UCSD-AML1 (cell line): Measurements from ENCODE around the gene RGSL1.

Source experiments
- DNase-seq: peaks from one replicate; lab custom pipeline; 2025; ENCODE audit not compliant: unreplicated experiment; lab: John Stamatoyannopoulos, UW

Gene RGSL1

DNA sequence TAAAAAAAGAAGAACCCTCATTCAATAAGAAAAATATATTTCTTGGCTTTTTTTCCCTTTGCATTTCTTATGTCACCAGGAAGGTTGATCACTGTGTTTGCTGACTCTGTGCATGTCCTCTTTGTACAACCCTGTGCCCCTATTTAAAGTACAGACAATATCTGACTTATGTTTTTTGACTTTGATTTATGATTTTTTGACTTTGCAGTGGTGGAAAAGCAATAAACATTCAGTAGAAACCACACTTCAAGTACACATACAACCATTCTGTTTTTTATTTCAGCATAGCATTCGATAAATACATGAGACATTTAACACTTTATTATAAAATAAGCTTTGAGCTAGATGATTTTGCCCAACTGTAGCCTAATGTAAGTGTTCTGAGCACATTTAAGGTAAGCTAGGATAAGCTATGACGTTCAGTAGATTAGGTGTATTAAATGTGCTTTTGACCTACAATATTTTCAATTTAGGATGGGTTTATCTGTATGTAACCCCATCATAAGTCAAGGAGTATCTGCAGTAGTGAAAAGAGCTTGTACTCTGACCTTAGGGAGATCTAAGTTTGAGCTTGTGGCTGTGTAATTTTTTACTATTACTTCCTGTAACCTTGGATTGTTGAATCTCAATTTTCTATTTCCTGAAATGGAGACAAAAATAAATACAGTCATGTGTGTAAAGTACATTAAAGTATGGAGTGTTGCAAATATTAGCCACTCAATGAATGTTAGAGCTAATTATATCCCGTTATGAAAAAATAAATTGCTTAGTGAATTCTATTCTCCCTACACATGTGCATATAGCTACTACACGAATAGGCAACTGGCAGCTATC lies 137.9 kb downstream of the RGSL1 start:
- no peak for DNase-seq

- peak; percentile 67 for DNase-seq
Observed at GRCh38 chr1:182588500-182589396, 138.8 kb downstream of the RGSL1 start, which contains the start of gene RNASEL. RNASEL (minus strand) TSS chr1:182589256; CDS start chr1:182586806, 2,450 bp downstream.

DNA sequence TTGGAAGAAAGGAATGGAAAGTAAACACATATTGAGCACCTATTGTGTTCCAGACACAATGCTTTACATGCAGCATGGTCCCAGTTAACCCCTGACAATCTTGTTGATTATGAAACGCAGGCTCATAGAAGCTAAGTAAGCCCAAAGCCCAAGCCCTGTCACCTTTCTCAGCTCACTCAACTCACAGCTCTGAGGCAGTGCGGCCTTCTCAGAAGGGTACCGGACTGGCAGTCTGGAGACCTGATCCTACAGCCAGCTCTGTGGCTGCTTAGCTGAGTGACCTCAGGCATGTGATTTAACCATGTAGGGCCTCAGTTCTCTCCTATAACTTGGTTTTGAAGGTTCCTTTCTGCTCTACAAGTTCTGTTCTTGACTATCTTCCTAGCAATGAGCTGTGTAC lies 139.6 kb downstream of the RGSL1 start:
- DNase-seq, result no peak

GRCh38 chr1:182589931-182590330 lies 140.0 kb downstream of the RGSL1 start:
- no peak for DNase-seq

- DNase-seq, result peak; percentile 59
Observed at GRCh38 chr1:182595641-182596240, 145.8 kb downstream of the RGSL1 start.

DNA sequence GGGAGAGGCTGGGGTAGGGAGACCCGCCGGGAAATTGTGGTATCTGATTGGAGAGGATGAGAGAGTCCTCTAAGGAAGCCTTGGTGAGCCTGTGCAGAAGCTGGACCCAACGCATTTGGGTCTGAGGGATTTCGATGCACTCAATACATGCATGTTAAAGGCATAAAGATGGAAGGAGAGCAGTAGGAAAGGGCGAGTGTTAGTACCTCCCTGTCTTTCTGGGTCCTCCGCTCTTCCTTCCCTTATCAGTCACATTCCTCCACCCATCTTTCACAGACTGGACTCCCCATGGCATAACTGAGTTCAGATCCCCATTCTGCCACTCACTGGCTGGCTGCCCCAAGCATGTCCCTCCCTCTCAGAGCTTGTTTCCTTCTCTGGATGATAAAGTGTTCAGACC lies 147.0 kb downstream of the RGSL1 start:
- no peak for DNase-seq

DNA sequence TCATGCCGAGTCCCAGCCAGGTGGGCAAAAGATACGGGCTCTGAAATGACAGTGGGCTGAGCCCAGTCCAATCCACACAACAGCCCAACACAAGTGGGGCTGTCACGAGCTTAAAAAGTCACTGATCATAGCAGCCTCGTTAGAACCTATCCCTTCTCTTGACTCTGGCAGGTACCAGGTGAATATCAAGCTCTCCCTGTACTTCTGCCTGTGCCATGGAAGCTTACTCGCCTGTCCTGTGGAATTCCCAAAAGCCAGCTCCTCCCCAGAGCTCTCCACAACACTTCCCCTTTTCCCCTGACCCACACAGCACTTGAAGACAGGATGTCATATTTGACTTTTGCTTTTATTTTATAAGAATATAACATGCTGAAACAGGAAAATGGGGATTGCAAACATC lies 148.3 kb downstream of the RGSL1 start:
- DNase-seq, result no peak

GRCh38 chr1:182599339-182599738 lies 149.4 kb downstream of the RGSL1 start:
- DNase-seq, result peak; percentile 41

- DNase-seq, result no peak
Observed at GRCh38 chr1:182600036-182600713, 150.2 kb downstream of the RGSL1 start.

DNA sequence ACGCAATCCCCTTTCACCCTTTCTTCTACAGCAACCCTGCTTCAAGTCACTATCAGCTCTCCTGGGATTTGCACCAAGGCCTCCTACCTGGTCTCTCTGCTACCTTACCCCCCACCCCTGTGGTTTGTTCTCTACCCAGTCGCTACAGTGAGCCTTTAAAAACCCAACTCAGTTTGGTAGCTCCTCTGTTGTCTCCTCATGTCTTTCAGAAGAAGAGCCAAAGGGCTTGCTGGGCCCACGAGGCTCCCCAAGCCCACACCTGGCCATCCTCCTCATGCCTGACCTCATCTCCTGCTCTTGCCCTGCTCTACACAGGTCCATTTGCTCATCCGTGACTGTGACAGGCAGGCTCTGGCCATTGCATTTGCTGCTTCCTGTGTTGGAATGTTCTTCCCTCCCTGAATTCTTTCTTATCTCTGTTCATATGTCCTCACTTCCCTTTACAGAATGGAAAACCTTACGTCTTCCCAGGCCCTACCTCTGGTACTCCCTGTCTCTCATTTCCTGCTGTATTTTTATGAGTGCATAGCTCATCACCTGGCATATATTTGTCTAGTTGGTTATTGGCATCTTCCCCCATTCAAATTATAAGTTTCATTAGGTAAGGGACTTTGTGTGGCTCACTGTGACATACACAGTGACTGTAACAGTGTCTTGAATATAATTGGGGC lies 150.9 kb downstream of the RGSL1 start:
- no peak for DNase-seq

- peak; percentile 43 for DNase-seq
Observed at GRCh38 chr1:182601416-182601786, 151.5 kb downstream of the RGSL1 start.

GRCh38 chr1:182601913-182602312 lies 152.0 kb downstream of the RGSL1 start:
- DNase-seq, result no peak

DNA sequence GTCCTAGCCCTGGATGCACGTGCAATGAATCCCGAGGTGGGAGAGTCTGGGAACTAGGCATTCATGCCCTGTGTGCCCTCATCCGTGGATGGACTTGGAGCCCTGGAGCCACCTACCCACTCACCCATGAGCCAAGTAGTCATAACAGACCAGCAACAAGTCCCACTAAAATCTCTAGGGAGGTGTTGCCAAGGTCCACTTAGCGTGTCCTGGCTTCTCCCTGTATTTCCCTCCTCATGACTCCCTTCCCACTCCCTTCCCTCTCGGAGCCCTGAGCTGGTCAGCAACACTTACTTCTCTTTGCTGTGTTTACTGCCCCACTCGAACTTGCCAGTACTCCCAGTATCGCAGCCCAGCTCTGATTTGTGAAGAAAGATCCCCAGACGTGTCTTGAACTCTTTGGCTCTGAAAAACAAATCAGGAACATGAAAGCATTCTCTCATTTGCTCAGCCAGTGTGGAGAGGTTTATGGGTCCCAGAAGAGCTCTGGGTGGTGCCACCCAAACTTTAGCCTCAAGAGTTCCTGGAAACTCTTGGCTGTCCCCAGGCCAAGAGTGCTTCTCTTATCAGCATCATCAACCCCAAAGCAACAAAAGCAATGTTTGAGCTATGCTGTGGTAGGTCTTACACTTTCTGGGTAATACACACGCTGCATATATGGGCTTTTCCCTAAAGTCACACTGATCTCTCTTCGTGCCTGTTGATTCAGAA lies 153.1 kb downstream of the RGSL1 start:
- DNase-seq, result no peak

DNA sequence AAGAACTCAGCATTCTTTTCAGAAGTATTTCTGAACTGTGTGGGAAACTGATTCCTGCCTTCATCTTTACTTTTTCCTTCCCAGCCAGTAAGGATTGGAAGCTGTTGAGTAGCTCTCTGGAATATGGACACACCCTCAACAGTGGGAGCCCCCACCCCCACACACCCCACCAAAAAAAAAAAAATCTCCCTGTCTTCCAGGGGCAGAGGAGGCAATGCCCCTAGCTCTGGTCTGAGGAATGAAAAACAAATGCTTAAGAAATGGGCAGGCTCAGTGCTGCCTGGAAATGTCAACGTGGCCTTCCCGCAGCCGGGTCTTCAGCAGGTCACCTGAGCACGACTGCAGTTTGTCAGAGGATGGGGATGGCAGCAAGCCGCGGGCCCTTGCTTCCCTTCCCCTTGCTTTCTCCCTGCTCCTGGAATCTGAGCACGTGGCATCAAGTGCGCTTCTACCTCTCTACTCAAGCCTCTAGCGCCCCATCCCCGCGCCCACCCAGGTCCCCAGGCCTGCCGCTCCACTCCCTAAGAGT lies 153.8 kb downstream of the RGSL1 start:
- no peak for DNase-seq

DNA sequence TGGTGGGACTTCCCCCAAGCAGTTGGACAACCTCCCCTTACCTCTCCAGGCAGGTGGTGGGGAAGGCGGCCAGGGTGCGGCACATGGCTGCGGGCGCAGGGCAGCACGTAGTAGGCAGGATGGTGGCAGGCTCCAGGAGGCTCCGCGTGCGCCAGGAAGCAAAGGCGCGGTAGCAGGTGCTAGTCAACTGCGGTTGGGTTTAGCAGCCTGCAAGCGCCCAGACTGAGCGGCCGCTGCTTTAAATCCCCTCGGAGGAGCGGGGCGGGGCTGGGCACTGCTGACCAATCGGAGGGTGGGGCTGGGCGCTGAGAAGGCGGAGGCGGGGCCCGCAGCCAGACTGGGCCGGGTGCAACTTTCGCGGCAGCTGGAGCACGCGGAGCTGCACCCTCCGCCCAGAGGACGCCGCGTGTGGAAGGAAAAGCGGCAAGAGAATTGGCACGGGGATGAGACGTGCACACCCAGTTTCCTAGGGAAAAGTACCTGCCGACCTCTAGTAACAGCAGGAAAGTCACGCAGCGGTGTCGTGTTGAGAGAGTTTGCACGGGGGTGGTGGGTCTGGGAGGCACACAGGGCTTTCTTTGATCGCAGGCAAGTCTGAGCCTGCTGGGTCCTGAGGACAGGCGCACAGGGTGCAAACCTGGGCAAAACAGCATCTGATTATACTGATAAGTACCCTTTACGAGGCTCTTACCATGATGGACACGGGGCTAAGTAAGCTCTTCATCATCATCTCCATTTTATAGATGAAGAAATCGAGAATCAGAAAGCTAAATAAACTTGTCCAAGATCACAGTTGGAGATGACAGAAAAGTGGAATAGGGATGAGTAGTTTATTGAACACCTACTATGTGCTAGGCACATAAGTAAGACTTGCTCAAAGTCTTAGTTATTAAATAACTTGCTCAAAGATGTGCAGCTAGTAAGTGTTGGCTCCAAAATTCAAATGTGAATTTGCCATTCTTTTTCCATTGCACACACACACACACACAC lies 154.5 kb downstream of the RGSL1 start, which contains the start of gene RGS16:
TSS of gene RGS16 (minus strand) at position 215 of the 990 bp plus-strand sequence. CDS start at position 85, 130 bp downstream.
- peak; percentile 92 for DNase-seq

- no peak for DNase-seq
Observed at GRCh38 chr1:182607566-182607965, 157.6 kb downstream of the RGSL1 start.

DNA sequence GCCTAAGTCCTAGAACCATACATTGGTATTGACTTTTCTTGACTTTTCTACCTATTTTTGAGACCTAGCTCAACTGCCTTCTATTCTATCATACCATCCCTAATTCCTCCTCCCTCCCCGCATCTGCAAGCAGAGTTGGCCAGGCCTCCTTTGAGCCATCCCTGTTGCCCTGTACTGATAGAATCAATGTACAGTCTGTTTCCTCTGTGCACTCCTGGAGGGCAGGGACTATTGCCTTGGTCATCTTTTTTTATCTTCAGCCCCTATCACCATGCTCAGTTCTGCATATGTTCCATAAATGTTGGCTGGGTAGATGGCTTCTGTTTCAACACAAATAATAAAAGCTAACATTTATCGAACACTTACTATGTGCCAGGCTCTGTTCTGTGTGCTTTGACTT lies 158.3 kb downstream of the RGSL1 start:
- DNase-seq, result no peak
